Spleen (tissue), 11 donors: ENCODE data around the gene DVL2. TPM values are rescaled to one million over a fixed set of nuclear protein-coding genes. Genes with fewer than 3 reads are reported as not detected.
A peak's percentile ranks its signal among the peaks of the same experiment; 100 is the strongest.

ENCODE experiments used
- DNase-seq: peaks from one replicate; pipeline ENCODE4 v3.0.0-alpha.2; 2020
- H3K27ac ChIP-seq, 8 donors: fragments of 200-600 bp; sonication (generic) in 7 of 8; 1 replicate in 4 of 8; 2 replicates in 4 of 8; pipeline versions ENCODE4 v1.5.0 to v1.8.0; 2016 to 2021; ENCODE audit warnings: inconsistent platforms in 4 of 8, mild to moderate bottlenecking in 4 of 8, moderate library complexity in 1 of 8
- H3K27me3 ChIP-seq, 7 donors: fragments of 200-600 bp; sonication (generic) in 6 of 7; replicated peaks in 1 of 7; 1 replicate in 4 of 7; 2 replicates in 3 of 7; pipeline versions ENCODE4 v1.5.0 to v1.8.0; 2016 to 2021; ENCODE audit warnings: inconsistent platforms in 3 of 7, mild to moderate bottlenecking in 1 of 7
- H3K36me3 ChIP-seq, 6 donors: fragments of 200-600 bp; sonication (generic) in 5 of 6; 1 replicate in 4 of 6; 2 replicates in 2 of 6; pipeline versions ENCODE4 v1.5.0 to v1.8.0; 2016 to 2021; ENCODE audit warnings: inconsistent platforms in 2 of 6
- H3K4me1 ChIP-seq, 6 donors: fragments of 200-600 bp; sonication (generic) in 5 of 6; 1 replicate in 3 of 6; 2 replicates in 3 of 6; pipeline versions ENCODE4 v1.5.0 to v1.8.0; 2016 to 2021; ENCODE audit warnings: inconsistent platforms in 3 of 6
- H3K4me3 ChIP-seq, 8 donors: fragments of 200-600 bp; sonication (generic) in 7 of 8; 1 replicate in 4 of 8; 2 replicates in 4 of 8; pipeline versions ENCODE4 v1.5.0 to v1.8.0; 2016 to 2021; ENCODE audit warnings: inconsistent platforms in 4 of 8, mild to moderate bottlenecking in 4 of 8, moderate library complexity in 2 of 8
- H3K9me3 ChIP-seq, 8 donors: fragments of 200-600 bp; sonication (generic) in 7 of 8; 1 replicate in 4 of 8; 2 replicates in 4 of 8; pipeline versions ENCODE4 v1.5.0 to v1.8.0; 2016 to 2021; ENCODE audit warnings: inconsistent platforms in 4 of 8
- CTCF ChIP-seq, 11 experiments: fragments of 200-600 bp in 7 of 11; fragments of 450-650 bp in 4 of 11; sonication (generic) in 4 of 11; IDR thresholded peaks in 8 of 11; conservative IDR thresholded peaks in 3 of 11; 1 replicate in 7 of 11; 2 replicates in 4 of 11; pipeline versions ENCODE4 v1.4.0 to v1.8.0; 2016 to 2021; ENCODE audit warnings: antibody characterized with exemption in 11 of 11, inconsistent platforms in 4 of 11, mild to moderate bottlenecking in 1 of 11
- POLR2A ChIP-seq, 3 donors: fragments of 450-650 bp; IDR thresholded peaks; one replicate each; pipeline ENCODE4 v1.5.1; 2017; ENCODE audit warnings: antibody characterized with exemption in 3 of 3, mild to moderate bottlenecking in 1 of 3
- POLR2AphosphoS5 ChIP-seq, 3 donors: sonication (generic); formaldehyde crosslinking; IDR thresholded peaks; one replicate each; pipeline ENCODE4 v1.5.1; 2017; ENCODE audit warnings: antibody characterized with exemption in 3 of 3
- WGBS, 5 donors: extraction: QIAGEN DNeasy Blood & Tissue Kit in 3 of 5; methylation state at CpG; one replicate each; pipeline versions ENCODE4 v1.1.5 to v1.1.7; 2013 to 2018; 5-methylcytosine and 5-hydroxymethylcytosine counted together
- intact Hi-C: fragments of 100-400 bp; cut with DNase I; formaldehyde crosslinking; loops from one replicate; pipeline ENCODE4 v1.15.0; 2023; ENCODE audit warnings: low total_unique reads
- polyA plus RNA-seq, 3 donors: library from polyadenylated mRNA; stranded (reverse); fragments of 200-250 nt; gene quantifications; one replicate each; pipeline ENCODE4 v1.2.1, GENCODE V29; 2013
- total RNA-seq, 7 donors: library from RNA; depleted of rRNA in 3 of 7; stranded (reverse); fragments of >200 nt in 3 of 7; fragmentation: NEBNext Ultra II Directional in 4 of 7; extraction: Animal tissue kit (Norgen Biotek cat#: 25700) in 4 of 7; gene quantifications; one replicate each; pipeline versions ENCODE4 v1.1.0 to v1.2.1, GENCODE V29; 2016 to 2021
- donor health status: healthy with polysubstance abuse.
- donor health status: DM: no; HTN: no; CAD: no; lungs with moderate emphysema.
- donor health status: DM: no; HTN: no; CAD: no.
- donor health status: Bipolar disorder and iron deficiency.
- donor health status: healthy.
- donor health status: DM: no; HTN: no; CAD: no.
- donor health status: DM: yes; HTN: yes; CAD: no.

The DVL2 gene
- total and polyA plus RNA-seq, 10 donors: 9.8 to 48.0 (median 37.7) TPM

- Histone ChIP-seq H3K4me3 (peak overlapping the region; percentile 89 to 99 (median 94)), H3K27me3 (no peaks in the 10 kb centered on the region), H3K9me3 (no peaks in the 10 kb centered on the region), H3K27ac (peak overlapping the region; percentile 97 to 100 (median 99)), H3K36me3 (peaks cover 0 to 48% (median 33%) of the 10 kb centered on the region in 6 donors), H3K4me1 (peaks cover 30 to 67% (median 46%) of the 10 kb centered on the region in 6 donors)
- 1 to 2% (median 1%) methylated on average over 22 to 55 of the region's 55 CpGs for WGBS, 5 donors
- TF ChIP-seq CTCF (IDR thresholded peaks at IDR 0.05 in 8 of 11, conservative IDR thresholded peaks at IDR 0.05 in 3 of 11) (no peak), POLR2A (IDR thresholded peaks at IDR 0.05) (no peak), POLR2AphosphoS5 (IDR thresholded peaks at IDR 0.05) (peak in 1 of 3 donors; percentile 3)
- intact Hi-C loops: no loop called here
- peak; percentile 92 for DNase-seq
Observed at GRCh38 chr17:7250695-7251627, 16.6 kb upstream of the DVL2 start.

- peak overlapping the region; percentile 89 to 99 (median 94) for H3K4me3 ChIP-seq
- H3K27ac ChIP-seq: peak overlapping the region in 7 of 8 donors; percentile 97 to 100 (median 99)
- H3K36me3 ChIP-seq: peaks cover 0 to 48% (median 33%) of the 10 kb centered on the region in 6 donors
- DNase-seq: no peak
- TF ChIP-seq CTCF (IDR thresholded peaks at IDR 0.05 in 8 of 11, conservative IDR thresholded peaks at IDR 0.05 in 3 of 11): no peak
- TF ChIP-seq POLR2AphosphoS5 (IDR thresholded peaks at IDR 0.05): no peak
- TF ChIP-seq POLR2A (IDR thresholded peaks at IDR 0.05): no peak
- no peaks in the 10 kb centered on the region for H3K9me3 ChIP-seq
- 54 to 71% (median 56%) methylated on average over 7 of the region's 7 CpGs for WGBS, 5 donors
- intact Hi-C loops: no loop called here
- H3K4me1 ChIP-seq: peaks cover 30 to 67% (median 46%) of the 10 kb centered on the region in 6 donors
- H3K27me3 ChIP-seq: no peaks in the 10 kb centered on the region
Observed at GRCh38 chr17:7249830-7250229, 15.5 kb upstream of the DVL2 start.

GRCh38 chr17:7249214-7249613, 14.9 kb upstream of the DVL2 start:
- Histone ChIP-seq H3K4me1 (peaks cover 30 to 68% (median 48%) of the 10 kb centered on the region in 6 donors), H3K27me3 (no peaks in the 10 kb centered on the region), H3K4me3 (peak overlapping the region in 2 of 8 donors; percentile 97 to 99), H3K9me3 (no peaks in the 10 kb centered on the region), H3K36me3 (peaks cover 0 to 48% (median 33%) of the 10 kb centered on the region in 6 donors), H3K27ac (peak overlapping the region in 4 of 8 donors; percentile 97 to 100 (median 99))
- no peak for TF ChIP-seq POLR2A (IDR thresholded peaks at IDR 0.05)
- TF ChIP-seq CTCF (IDR thresholded peaks at IDR 0.05 in 8 of 11, conservative IDR thresholded peaks at IDR 0.05 in 3 of 11): no peak
- TF ChIP-seq POLR2AphosphoS5 (IDR thresholded peaks at IDR 0.05): no peak
- 87 to 94% (median 89%) methylated on average over 6 of the region's 6 CpGs for WGBS, 5 donors
- intact Hi-C loops: no loop called here
- no peak for DNase-seq

DNA sequence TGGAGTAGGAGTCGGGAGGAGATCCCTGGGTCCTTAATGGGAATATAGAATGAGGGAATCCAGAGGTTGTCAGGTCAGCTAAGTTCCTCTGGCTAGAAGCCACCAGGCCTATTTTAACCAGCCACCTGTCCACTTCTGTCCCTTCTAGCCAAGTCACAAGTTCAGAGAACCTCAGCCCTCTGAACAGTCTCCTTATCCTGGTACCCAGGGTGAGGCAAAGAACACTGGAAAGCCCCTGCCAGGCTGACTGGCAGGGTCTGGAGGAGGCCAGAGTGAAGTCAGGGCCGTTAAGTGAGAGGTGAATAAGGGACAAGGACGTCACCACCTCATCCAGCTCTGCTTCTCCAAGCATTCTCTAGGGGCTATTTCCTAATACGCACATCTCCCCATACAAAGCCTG, 14.5 kb upstream of the DVL2 start:
- Histone ChIP-seq H3K27me3 (no peaks in the 10 kb centered on the region), H3K27ac (peak overlapping the region in 2 of 8 donors; percentile 97 to 100), H3K9me3 (no peaks in the 10 kb centered on the region), H3K36me3 (peaks cover 0 to 49% (median 35%) of the 10 kb centered on the region in 6 donors), H3K4me1 (peaks cover 30 to 70% (median 49%) of the 10 kb centered on the region in 6 donors), H3K4me3 (peak overlapping the region in 1 of 8 donors; percentile 97)
- DNase-seq: no peak
- 70 to 86% (median 76%) methylated on average over 4 of the region's 4 CpGs for WGBS, 5 donors
- intact Hi-C loops: no loop called here
- no peak for TF ChIP-seq POLR2AphosphoS5 (IDR thresholded peaks at IDR 0.05)
- no peak for TF ChIP-seq POLR2A (IDR thresholded peaks at IDR 0.05)
- no peak for TF ChIP-seq CTCF (IDR thresholded peaks at IDR 0.05 in 8 of 11, conservative IDR thresholded peaks at IDR 0.05 in 3 of 11)
